Fibroblast of skin of abdomen (primary cell): ENCODE measurements around the gene DYRK2. TPM values are rescaled to one million over a fixed set of nuclear protein-coding genes. Genes with fewer than 3 reads are reported as not detected.
A peak's percentile ranks its signal among the peaks of the same experiment; 100 is the strongest.

ENCODE experiments used
- DNase-seq: peaks from one replicate; pipeline ENCODE4 v3.0.0-alpha.2; 2013
- polyA plus RNA-seq, 2 experiments: library from polyadenylated mRNA; unstranded; fragments of 120-200 nt; gene quantifications; one replicate each; pipeline ENCODE4 v1.2.1, GENCODE V29; 2013; ENCODE audit not compliant: insufficient read length in 2 of 2

The DYRK2 gene
- polyA plus RNA-seq (2013, experiment 1 of 2; ENCODE audit: insufficient read length): 19.4 TPM
- 19.0 TPM for polyA plus RNA-seq (2013, experiment 2 of 2; ENCODE audit: insufficient read length)

DNA sequence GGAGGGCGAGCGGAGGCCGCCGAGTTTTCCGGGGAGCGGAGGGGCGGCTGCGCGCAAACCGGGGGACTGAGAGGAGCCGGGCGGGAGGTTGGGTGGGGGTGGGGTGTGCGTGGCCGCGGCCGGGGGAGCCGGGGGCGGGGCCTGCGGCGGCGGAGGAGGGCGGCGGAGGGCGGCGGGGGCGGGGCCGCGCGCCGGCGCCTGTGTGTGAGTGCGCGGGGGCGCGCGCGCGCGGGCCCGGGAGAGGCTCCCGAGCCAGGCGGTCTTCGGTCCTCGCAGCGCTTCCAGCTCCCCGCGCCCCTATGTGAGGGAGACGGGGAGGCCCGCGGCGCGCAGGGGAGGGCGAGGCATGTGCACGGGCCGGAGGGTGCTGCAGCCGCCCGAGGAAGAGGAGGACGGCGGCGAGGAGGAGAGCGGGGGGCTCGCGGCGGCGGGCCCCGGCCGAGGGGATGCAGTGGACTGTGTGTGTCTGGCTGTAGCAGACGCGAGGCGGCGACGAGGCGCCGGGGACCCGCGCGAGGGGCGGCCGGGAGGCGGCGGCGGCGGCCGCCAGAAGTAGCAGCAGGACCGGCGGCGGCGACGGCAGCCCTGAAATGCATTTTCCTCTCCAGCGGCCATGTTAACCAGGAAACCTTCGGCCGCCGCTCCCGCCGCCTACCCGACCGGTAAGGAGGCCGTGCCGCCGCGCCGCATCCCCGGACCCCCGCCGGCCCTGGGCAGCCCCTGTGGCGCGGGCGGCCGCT is at the start of gene DYRK2:
Gene DYRK2, plus strand, starts transcription at position 225 of the 740 bp plus-strand sequence. Its CDS starts 389 bp downstream, at position 614.
- peak; percentile 86 for DNase-seq

DNA sequence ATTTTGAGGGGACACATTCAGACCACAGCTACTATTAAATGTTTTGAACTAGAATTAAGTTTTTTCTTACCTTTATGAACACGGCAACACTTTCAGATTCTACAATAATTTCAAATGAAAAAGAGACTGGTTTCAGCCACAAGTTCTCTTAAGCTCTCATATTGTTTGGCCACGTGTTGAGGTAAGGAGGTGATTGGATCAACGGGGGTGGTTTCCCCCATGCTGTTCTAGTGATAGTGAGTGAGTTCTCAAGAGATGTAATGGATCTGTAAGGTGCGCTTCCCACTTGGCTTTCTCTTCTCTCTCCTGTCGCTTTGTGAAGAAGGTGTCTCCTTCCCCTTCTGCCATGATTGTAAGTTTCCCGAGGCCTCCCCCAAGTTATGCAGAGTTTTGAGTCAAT is 48.9 kb upstream of the DYRK2 start:
- no peak for DNase-seq

DNA sequence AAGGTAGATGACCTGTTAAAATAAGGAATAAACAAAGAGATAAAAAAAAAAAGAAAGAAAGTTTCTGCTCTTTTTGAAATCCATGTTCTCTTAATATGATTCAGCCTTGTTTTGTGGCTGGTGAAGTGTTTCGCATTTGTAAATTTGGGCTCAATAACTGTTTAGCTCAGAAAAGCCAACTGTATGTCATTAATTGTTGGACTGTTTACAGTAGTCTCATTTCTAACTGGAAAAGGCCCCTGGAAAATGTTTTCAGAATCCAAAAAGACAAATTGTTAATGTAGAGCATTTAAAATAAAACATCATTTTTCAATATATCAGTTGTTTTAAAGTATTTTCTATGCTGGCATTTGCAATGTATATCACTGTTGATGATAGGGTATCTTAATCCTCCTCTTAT is 47.4 kb upstream of the DYRK2 start:
- no peak for DNase-seq

DNA sequence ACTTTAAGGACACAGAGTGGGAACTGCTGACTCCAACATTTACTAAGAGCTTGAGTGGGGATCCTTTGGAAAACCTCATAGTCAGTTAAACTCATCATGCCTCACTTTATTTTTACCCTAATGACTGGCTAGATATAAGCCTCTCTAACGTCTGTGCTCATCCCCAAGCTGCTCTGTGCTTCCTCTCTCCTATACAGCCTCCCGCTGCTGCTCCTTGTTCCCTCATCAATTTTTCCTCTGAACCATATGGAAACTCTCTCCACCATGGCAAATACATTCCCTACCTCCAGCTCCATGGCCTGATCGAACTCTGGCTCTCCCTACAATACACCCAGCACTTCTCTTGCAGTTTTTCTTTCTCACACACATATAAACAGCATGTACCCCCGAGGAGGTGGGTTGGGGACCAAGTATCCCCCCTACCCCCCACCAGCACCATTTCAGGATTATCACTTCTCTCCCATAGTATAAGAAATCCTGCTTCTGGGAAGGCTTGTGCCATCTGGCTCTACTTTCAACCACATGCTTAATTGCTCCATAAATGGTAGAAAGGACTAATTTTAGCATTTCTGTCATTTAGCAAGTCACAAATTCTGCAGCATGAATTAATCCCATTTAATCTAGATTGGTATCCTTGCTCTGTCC is 39.2 kb upstream of the DYRK2 start:
- no peak for DNase-seq

DNA sequence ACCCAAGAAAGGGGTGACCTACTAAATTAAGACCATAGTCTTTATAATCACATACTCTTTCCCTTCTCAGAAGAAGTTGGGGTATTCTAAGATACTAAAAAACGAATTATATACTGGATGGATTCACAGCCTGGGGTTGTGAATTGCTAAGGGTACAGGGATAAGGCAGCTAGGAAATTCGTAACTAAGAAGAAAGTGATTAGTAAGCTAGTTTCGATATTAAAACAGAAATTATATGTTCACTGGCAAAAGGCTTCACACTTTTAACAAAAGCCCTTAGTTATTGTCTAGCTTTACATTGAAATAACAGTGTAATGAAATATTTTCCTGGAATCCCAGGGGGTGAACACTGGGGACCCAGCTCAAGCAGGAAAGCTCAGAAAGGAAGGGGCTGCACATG is 35.5 kb upstream of the DYRK2 start:
- DNase-seq: no peak

DNA sequence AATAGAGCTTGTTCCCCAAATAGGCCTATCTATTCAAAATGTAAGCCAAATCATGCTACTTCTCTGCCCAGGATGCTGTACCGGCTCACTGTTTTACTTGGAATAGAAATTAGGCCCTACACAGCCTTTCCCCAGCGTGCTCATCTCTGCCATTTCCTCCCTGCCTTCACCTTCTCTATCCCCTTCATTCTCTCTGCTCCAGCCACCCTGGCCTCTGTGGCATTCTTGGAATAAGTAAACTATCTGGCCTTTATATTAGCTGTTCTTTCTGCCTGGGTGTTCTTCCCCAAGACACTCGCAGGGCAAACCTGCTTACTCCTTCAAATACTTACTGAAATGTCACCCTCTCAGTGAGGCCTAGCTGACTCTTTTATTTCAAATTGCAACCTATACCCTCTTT is 30.9 kb upstream of the DYRK2 start:
- DNase-seq: no peak

DNA sequence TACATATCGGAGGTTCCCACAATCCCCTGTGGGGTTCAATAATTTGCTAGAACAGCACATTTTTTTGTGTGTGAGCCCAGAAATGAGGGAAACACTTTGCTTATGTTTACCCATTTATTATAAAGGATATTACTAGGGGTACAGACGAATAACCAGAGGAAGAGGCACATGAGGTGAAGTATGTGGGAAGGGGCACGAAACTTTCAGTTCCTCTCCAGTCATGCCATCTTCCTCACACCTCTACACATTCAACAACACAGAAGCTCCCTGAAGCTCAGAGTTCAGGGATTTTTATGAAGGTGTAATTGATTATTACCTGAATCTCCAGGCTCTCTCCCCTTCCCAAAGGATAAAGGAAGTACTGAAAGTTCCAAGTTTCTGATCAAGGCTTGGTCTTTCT is 30.2 kb upstream of the DYRK2 start:
- DNase-seq: no peak

DNA sequence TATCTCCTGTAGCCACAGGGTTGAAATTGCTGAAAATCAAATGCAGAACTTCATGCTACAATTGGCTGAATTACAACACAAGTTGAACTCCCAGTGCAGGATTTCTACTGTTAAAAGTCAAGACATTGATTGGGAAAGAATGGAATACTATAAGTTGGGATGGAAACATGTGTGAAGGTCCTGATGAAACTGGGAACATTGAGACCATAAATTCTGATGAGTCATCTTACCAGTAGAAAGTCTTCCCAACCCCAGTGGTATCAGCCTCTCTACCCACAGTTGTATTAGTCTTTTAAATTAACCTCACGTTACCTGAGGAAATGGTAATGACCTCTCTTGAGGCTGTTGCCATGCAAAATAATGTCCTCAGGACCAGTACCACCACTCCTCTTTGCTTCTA is 27.4 kb upstream of the DYRK2 start:
- no peak for DNase-seq

DNA sequence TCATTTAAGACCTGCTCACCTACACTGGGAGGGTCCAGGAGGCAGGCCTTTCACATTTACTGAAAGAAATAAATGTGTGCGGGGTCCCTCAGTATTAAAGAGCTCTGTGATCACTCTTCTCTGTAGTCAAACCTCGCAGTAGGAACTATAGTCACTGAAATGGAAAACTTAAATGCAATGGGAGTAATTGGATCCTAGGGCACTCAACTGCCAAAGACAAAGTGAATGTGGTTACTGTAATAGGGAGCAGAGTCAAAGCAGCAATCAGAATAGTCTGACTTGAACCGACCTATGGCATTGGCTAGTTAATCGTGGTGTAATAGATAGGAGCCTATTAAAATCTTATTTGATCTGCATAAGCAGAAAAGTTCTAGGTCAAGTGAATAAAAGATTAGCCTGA is 26.6 kb upstream of the DYRK2 start:
- no peak for DNase-seq

DNA sequence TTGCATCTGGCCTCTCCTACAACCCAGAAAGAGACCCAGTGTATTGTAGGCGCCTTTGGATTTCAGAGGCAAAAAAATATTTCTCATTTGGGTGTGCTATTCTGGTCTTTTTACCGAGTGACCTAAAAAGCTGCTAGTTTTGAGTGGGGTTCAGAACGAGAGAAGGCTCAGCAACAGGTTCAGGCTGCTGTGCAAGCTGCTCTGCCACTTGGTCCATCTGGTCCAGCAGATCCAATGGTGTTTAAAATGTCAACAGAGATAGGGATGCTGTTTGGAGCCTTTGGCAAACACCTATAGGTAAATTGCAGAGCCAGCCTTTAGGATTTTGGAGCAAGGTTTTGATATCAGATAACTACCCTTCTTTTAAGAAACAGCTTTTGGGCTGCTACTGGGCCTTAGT is 25.3 kb upstream of the DYRK2 start:
- no peak for DNase-seq

DNA sequence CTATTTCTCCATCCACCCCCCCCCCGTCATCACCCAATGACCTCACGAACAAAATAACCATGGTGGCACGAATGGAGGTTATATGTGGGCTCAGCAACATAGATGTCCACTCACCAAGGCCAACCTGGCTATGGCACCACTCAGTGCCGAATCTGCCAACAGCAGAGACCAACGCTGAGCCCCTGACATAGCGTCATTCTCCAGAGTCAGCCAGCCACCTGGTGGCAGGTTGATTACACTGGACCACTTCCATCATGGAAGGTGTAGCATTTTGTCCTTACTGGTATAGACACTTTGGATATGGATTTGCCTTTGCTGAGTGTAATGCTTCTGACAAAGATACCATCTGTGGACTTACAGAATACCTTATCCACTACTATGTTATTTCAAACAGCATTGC is 24.2 kb upstream of the DYRK2 start:
- DNase-seq: no peak

DNA sequence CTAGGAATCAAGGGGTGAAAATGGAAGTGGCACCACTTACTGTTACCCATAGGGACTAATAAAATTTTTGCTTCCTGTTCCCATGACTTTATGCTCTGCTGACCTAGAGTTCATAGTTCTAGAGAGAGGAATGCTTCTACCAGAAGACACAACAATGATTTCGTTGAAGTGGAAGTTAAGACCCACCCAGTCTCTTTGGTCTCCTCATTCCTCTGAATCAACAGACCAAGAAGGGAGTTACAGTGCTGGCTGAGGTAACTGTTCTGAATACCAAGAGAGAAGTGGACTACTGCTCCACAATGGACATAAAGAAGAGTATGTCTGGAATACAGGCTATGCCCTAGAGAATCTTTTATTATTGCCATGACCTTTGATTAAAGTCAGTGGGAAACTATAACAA is 23.5 kb upstream of the DYRK2 start:
- DNase-seq: no peak

DNA sequence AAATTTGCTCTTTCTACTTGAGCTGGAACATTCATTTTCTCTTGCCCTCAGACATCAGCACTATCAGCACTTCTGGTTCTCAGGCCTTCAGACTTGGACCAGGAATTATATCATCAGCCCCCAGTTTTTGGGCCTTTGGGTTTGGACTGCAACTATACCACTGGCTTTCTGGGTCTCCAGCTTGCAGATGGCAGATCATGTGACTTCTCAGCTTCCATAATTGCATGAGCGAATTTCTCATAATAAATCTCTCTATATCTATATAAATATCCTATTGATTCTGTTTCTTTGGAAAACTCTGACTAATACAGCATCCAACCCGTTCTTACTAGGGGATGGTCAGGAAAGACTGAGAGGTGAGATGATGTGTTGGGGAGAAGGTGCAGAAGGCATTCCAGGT is 22.4 kb upstream of the DYRK2 start:
- DNase-seq: no peak

DNA sequence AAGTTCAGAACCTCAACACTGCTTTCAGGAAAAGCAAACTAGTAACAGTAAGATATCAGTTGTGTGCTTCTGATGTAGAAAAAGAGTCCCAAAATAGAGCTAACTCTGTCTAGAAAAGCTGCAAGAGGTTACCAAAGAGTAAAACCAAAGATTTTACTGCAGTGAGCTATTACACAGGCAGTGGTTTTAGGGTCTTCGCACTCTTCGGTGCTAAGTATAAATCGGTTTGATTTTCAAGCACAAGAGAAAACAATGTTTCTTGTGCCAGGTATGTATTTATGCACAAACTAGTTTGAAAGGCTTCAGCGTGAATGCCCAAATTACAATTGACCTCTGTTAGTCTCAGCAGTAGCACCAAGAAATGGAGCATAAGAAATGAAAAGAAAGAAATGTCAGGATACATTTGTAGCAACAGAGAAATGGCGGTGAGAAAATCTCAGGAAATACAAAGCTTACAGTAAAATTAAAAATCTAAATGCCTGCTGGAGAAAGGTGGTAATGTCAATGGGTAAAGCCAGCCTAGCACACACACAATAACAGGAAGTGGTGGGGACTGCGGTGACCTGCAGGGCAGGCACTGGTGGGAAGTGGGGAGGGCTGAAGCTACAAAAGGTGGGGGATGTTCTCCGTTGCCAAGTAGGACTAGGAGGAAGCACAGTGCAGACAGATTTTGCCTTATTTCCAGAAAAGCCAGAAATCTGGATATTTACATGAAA is 18.0 kb upstream of the DYRK2 start:
- DNase-seq: no peak

DNA sequence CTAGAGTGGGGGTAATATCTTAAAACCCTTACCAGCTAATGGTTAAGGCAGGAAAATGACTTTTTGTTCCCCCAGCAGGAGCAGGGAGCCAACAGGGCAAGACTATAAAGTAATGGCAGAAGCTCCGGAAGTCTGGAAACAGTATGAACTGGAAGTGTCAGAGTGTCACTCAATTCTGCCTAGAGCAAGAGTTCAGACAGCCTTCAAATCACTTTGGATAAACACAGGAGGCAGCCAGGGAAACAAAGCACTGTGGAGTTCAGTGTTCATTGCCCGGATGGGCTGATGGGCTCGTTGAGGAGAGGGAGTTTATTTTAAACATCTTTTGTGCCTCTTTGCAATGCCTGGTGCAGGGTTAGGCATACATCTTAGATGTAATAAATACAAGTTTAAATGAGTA is 16.5 kb upstream of the DYRK2 start:
- DNase-seq: no peak

DNA sequence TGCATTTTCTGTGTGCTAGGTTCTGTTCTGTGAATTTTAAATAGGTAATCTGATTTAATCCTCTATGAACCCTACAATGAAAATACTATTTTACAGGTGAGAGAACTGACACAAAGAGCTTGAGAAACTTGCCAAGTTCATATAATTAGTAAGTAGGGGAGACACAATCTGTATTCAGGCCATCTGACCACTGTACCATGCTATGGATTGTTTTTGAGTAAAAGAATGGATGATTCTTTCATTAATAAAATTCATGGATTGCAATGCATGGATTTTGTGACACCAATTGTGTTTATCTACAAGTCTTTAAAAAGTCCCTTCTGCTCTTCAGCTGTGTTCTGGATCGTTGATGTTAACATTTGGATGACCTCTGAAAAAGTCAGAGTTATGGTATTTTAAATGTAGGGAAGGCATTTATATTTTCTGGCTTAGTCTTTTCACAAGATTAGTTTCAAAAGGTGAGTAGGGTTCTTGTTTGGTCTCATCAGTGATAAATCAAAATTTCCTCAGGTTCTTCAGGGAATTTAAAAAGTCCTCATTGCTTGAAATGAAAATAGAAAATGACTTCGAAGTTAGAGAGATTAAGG is 15.4 kb upstream of the DYRK2 start:
- DNase-seq: no peak

DNA sequence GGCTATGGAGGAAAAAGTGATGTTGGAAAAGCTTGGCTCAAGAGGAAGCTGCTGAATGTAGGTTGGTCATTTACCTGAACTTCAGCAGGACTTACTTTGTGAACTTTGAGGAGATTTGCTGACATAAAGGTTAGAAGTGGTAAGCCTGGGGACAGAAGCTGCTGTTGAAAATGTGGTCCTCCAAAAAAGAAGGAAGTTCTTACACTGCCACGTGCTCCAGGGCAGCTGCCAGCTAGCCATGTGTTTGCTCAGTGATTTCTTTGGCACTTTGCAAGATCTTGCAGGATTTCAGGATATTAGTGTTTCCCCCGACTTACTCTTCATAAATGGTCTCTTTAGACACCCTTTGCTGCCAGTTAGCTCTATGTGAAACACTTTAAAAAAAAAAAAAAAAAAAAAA is 14.8 kb upstream of the DYRK2 start:
- DNase-seq: no peak

DNA sequence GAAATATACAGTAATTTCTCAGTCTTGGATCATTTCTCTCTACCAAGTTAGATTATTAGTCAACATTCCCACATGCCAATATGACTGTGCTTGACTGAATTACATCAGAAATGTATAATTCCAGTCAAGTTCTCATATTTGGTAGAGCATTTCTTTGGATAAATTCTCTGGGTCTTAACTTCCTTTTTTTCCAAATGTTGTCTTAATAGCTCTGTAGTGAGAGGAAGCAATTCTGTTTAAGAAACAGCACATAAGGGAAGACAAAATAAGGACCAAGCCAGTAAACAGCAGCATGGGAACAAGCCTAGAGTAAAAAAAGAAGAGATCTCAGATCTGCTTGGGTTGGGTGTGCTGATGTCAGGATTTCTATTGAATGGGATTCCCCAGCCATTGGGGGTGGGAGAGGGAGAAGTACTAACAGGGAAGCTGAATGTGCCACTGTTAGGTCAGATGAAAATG is 14.2 kb upstream of the DYRK2 start:
- DNase-seq: no peak

DNA sequence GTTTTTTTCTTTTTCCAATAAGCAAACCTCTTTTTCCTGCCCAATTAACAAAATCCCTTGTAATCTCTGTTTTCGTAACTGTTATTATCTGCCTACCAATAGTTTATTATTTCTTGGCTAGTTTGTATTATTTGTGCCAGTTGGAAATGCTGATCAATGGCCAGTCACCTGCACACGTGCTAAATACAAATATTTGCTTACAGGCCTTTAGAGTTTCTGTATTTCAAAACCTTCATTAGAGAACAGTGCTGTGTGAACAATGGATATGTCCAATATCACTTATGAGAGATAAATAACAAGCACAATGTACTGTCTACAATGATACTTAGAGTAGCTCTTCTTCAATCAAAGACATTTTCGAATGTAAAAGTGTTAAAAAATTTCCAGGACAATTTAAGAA is 10.8 kb upstream of the DYRK2 start:
- no peak for DNase-seq

DNA sequence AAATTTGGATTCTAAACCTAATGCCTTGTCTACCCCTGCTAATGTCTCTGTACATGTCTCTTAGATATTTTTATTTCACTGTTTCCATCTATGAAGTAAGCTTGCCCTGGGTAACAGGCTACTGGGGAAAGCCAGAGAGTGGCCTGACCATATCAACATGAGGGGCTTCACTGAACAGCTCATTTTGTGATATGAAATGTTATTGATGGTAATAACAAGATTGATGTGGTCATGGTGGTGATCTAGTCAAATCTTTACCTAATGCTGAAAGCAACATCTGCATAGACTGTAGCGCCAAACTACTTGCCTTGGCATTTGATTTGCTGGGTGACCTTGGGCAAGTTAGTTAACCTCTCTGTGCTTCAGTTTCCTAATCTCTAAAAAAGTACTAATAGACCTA is 9.9 kb upstream of the DYRK2 start:
- no peak for DNase-seq

DNA sequence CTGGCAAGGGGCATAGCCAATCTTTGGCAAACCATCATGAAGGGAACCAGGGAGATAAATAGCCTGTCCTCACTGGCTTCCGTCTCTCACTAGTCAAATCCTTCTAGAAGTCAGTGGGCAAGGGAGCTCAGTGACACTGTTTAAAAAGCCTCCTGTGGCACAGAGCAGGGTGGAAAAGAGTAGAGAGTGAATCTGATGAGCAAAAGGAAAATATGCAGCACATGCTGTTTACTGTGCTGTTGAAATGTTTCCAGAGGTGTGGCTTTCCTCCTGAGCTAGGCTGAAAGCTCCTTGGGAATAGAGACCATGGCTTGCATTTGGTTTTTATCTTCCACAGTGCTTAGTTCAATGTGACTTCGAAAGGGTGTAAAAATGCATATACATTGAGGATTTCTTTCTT is 7.7 kb upstream of the DYRK2 start:
- DNase-seq: no peak

DNA sequence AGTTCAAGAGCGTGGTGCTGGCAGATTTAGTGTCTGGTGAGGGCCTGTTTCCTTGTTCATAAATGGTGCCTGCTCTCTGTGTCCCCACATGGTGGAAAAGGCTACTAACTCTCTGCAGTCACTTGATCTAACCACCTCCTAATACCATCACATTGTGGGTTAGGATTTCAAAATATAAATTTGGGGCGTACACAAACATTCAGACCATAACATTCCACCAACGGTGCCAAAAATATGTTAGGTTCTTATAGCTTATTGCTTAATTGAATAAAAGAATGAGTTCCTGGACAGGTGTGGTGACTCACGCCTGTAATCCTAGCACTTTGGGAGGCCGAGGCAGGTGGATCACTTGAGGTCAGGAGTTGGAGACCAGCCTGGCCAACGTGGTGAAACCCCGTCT is 3.4 kb upstream of the DYRK2 start:
- DNase-seq: no peak

DNA sequence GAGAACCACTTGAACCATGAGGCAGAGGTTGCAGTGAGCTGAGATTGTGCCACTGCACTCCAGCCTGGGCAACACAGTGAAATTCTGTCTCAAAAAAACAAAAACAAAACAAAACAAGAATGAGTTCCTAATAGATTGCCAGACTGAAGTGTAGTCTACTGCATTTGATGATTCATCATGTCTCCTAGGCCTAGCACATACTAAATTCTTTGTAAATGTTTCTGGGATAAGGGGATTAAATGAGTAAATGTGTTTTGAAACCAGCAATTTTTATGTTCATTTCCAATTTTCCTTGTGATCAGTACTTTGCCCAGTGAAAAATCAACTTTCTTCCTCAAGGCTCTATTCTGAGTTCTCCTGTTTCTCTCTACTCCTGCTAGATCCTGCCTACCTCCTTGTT is 2.9 kb upstream of the DYRK2 start:
- DNase-seq: peak; percentile 77
